A673 (cell line): ENCODE results near the gene RNF186.

Experiments used
- CTCF ChIP-seq: fragments of 300-800, 200-600 bp; sonication (generic); conservative IDR thresholded peaks from 2 replicates; pipeline ENCODE4 v1.5.1; 2017; ENCODE audit warnings: low read depth, mild to moderate bottlenecking, antibody characterized with exemption, low read length, moderate library complexity, mixed read lengths
- EZH2 ChIP-seq: fragments of 200-600 bp; sonication (generic); IDR thresholded peaks from 2 replicates; pipeline ENCODE4 v1.6.1; 2017; ENCODE audit warnings: borderline replicate concordance, low read depth, mild to moderate bottlenecking, mixed read lengths, antibody characterized with exemption, low read length; ENCODE audit not compliant: poor library complexity, severe bottlenecking

DNA sequence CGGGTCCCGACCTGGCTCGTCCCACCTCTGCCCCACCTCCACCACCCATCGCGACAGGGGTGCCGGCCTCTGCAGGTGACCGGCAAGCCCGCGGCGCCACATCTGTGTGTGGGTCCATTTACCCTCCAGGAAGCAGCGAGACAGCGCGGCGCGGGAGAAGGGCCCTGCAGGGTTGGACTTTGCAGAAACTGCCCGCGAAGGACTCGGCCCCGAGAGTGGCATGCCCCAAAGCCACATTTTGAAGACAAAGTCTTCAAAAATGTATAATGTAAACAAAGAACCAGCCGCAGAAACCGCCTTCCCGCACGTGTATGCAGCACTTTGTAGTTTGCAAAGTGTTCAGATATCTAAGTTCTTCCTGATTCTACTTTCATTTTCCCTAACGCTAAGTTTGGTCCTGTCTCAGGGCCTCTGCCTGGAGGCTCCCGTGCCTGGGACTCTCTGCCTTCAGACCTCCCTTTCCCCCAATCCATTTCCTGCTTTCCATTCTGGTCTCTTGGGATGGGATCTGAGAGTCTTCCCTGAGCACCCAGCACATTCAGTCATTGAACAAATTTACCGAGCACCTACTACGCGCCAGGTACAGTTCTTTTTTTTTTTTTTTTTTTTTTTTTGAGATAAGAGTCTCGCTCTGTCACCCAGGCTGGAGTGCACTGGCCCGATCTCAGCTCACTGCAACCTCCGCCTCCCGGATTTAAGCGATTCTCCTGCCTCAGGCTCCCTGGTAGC, 14.8 kb downstream of the RNF186 start:
- TF ChIP-seq CTCF (no peak), EZH2 (no peak)
